Spleen (tissue), 11 donors: ENCODE data around the gene GDPD3. TPM values are rescaled to one million over a fixed set of nuclear protein-coding genes. Genes with fewer than 3 reads are reported as not detected.

Experiments used
- DNase-seq: peaks from one replicate; pipeline ENCODE4 v3.0.0-alpha.2; 2020
- H3K27ac ChIP-seq, 8 donors: fragments of 200-600 bp; sonication (generic) in 7 of 8; 1 replicate in 4 of 8; 2 replicates in 4 of 8; pipeline versions ENCODE4 v1.5.0 to v1.8.0; 2016 to 2021; ENCODE audit warnings: inconsistent platforms in 4 of 8, mild to moderate bottlenecking in 4 of 8, moderate library complexity in 1 of 8
- H3K27me3 ChIP-seq, 7 donors: fragments of 200-600 bp; sonication (generic) in 6 of 7; replicated peaks in 1 of 7; 1 replicate in 4 of 7; 2 replicates in 3 of 7; pipeline versions ENCODE4 v1.5.0 to v1.8.0; 2016 to 2021; ENCODE audit warnings: inconsistent platforms in 3 of 7, mild to moderate bottlenecking in 1 of 7
- H3K36me3 ChIP-seq, 6 donors: fragments of 200-600 bp; sonication (generic) in 5 of 6; 1 replicate in 4 of 6; 2 replicates in 2 of 6; pipeline versions ENCODE4 v1.5.0 to v1.8.0; 2016 to 2021; ENCODE audit warnings: inconsistent platforms in 2 of 6
- H3K4me1 ChIP-seq, 6 donors: fragments of 200-600 bp; sonication (generic) in 5 of 6; 1 replicate in 3 of 6; 2 replicates in 3 of 6; pipeline versions ENCODE4 v1.5.0 to v1.8.0; 2016 to 2021; ENCODE audit warnings: inconsistent platforms in 3 of 6
- H3K4me3 ChIP-seq, 8 donors: fragments of 200-600 bp; sonication (generic) in 7 of 8; 1 replicate in 4 of 8; 2 replicates in 4 of 8; pipeline versions ENCODE4 v1.5.0 to v1.8.0; 2016 to 2021; ENCODE audit warnings: inconsistent platforms in 4 of 8, mild to moderate bottlenecking in 4 of 8, moderate library complexity in 2 of 8
- H3K9me3 ChIP-seq, 8 donors: fragments of 200-600 bp; sonication (generic) in 7 of 8; 1 replicate in 4 of 8; 2 replicates in 4 of 8; pipeline versions ENCODE4 v1.5.0 to v1.8.0; 2016 to 2021; ENCODE audit warnings: inconsistent platforms in 4 of 8
- CTCF ChIP-seq, 11 experiments: fragments of 200-600 bp in 7 of 11; fragments of 450-650 bp in 4 of 11; sonication (generic) in 4 of 11; IDR thresholded peaks in 8 of 11; conservative IDR thresholded peaks in 3 of 11; 1 replicate in 7 of 11; 2 replicates in 4 of 11; pipeline versions ENCODE4 v1.4.0 to v1.8.0; 2016 to 2021; ENCODE audit warnings: antibody characterized with exemption in 11 of 11, inconsistent platforms in 4 of 11, mild to moderate bottlenecking in 1 of 11
- POLR2A ChIP-seq, 3 donors: fragments of 450-650 bp; IDR thresholded peaks; one replicate each; pipeline ENCODE4 v1.5.1; 2017; ENCODE audit warnings: antibody characterized with exemption in 3 of 3, mild to moderate bottlenecking in 1 of 3
- POLR2AphosphoS5 ChIP-seq, 3 donors: sonication (generic); formaldehyde crosslinking; IDR thresholded peaks; one replicate each; pipeline ENCODE4 v1.5.1; 2017; ENCODE audit warnings: antibody characterized with exemption in 3 of 3
- WGBS, 5 donors: extraction: QIAGEN DNeasy Blood & Tissue Kit in 3 of 5; methylation state at CpG; one replicate each; pipeline versions ENCODE4 v1.1.5 to v1.1.7; 2013 to 2018; 5-methylcytosine and 5-hydroxymethylcytosine counted together
- intact Hi-C: fragments of 100-400 bp; cut with DNase I; formaldehyde crosslinking; loops from one replicate; pipeline ENCODE4 v1.15.0; 2023; ENCODE audit warnings: low total_unique reads
- polyA plus RNA-seq, 3 donors: library from polyadenylated mRNA; stranded (reverse); fragments of 200-250 nt; gene quantifications; one replicate each; pipeline ENCODE4 v1.2.1, GENCODE V29; 2013
- total RNA-seq, 7 donors: library from RNA; depleted of rRNA in 3 of 7; stranded (reverse); fragments of >200 nt in 3 of 7; fragmentation: NEBNext Ultra II Directional in 4 of 7; extraction: Animal tissue kit (Norgen Biotek cat#: 25700) in 4 of 7; gene quantifications; one replicate each; pipeline versions ENCODE4 v1.1.0 to v1.2.1, GENCODE V29; 2016 to 2021
- donor health status: healthy with polysubstance abuse.
- donor health status: DM: no; HTN: no; CAD: no; lungs with moderate emphysema.
- donor health status: DM: no; HTN: no; CAD: no.
- donor health status: Bipolar disorder and iron deficiency.
- donor health status: healthy.
- donor health status: DM: no; HTN: no; CAD: no.
- donor health status: DM: yes; HTN: yes; CAD: no.

Gene GDPD3
- total and polyA plus RNA-seq, 10 donors, result 4.3 to 18.0 (median 10.7) TPM

- no peak for DNase-seq
- no peak for TF ChIP-seq CTCF (IDR thresholded peaks at IDR 0.05 in 8 of 11, conservative IDR thresholded peaks at IDR 0.05 in 3 of 11)
- no peak for TF ChIP-seq POLR2AphosphoS5 (IDR thresholded peaks at IDR 0.05)
- peak overlapping the region in 2 of 8 donors; percentile 5 to 10 for H3K27ac ChIP-seq
- H3K9me3 ChIP-seq, result no peaks in the 10 kb centered on the region
- 84 to 93% (median 87%) methylated on average over 11 of the region's 11 CpGs for WGBS, 5 donors
- peaks cover 0 to 100% (median 72%) of the 10 kb centered on the region in 6 donors for H3K36me3 ChIP-seq
- no peak overlapping the region for H3K4me3 ChIP-seq
- intact Hi-C loops, result no loop called here
- peaks cover 0 to 33% (median 9%) of the 10 kb centered on the region in 6 donors for H3K4me1 ChIP-seq
- no peaks in the 10 kb centered on the region for H3K27me3 ChIP-seq
Observed at GRCh38 chr16:30114411-30114810, 1.1 kb upstream of the GDPD3 start.

GRCh38 chr16:30113711-30114333, 485 bp upstream of the GDPD3 start:
- intact Hi-C loops, result no loop called here
- no peaks in the 10 kb centered on the region for H3K9me3 ChIP-seq
- no peaks in the 10 kb centered on the region for H3K27me3 ChIP-seq
- H3K4me1 ChIP-seq, result peaks cover 0 to 33% (median 9%) of the 10 kb centered on the region in 6 donors
- WGBS, 5 donors, result 90 to 95% (median 92%) methylated on average over 12 to 20 of the region's 20 CpGs
- peak overlapping the region in 2 of 8 donors; percentile 5 to 36 for H3K27ac ChIP-seq
- no peak for TF ChIP-seq POLR2A (IDR thresholded peaks at IDR 0.05)
- TF ChIP-seq POLR2AphosphoS5 (IDR thresholded peaks at IDR 0.05), result peak in 1 of 3 donors; percentile 16
- no peak for TF ChIP-seq CTCF (IDR thresholded peaks at IDR 0.05 in 8 of 11, conservative IDR thresholded peaks at IDR 0.05 in 3 of 11)
- no peak overlapping the region for H3K4me3 ChIP-seq
- H3K36me3 ChIP-seq, result peaks cover 0 to 100% (median 75%) of the 10 kb centered on the region in 6 donors
- DNase-seq, result no peak

- peaks cover 0 to 33% (median 9%) of the 10 kb centered on the region in 6 donors for H3K4me1 ChIP-seq
- peaks cover 0 to 100% (median 73%) of the 10 kb centered on the region in 6 donors for H3K36me3 ChIP-seq
- H3K4me3 ChIP-seq, result no peak overlapping the region
- peak; percentile 24 to 79 (median 71) for TF ChIP-seq CTCF (IDR thresholded peaks at IDR 0.05 in 8 of 11, conservative IDR thresholded peaks at IDR 0.05 in 3 of 11)
- TF ChIP-seq POLR2A (IDR thresholded peaks at IDR 0.05), result no peak
- TF ChIP-seq POLR2AphosphoS5 (IDR thresholded peaks at IDR 0.05), result peak in 2 of 3 donors; percentile 51 to 71
- intact Hi-C loops, result no loop called here
- H3K27me3 ChIP-seq, result no peaks in the 10 kb centered on the region
- peak; percentile 89 for DNase-seq
- H3K27ac ChIP-seq, result peak overlapping the region in 3 of 8 donors; percentile 5 to 36 (median 13)
- 76 to 87% (median 81%) methylated on average over 23 to 29 of the region's 29 CpGs for WGBS, 5 donors
- H3K9me3 ChIP-seq, result no peaks in the 10 kb centered on the region
Observed at GRCh38 chr16:30112197-30113030, 923 bp downstream of the GDPD3 start.

- Histone ChIP-seq H3K27me3 (no peaks in the 10 kb centered on the region), H3K4me1 (peaks cover 0 to 33% (median 9%) of the 10 kb centered on the region in 6 donors), H3K36me3 (peaks cover 0 to 100% (median 66%) of the 10 kb centered on the region in 6 donors), H3K9me3 (no peaks in the 10 kb centered on the region), H3K4me3 (no peak overlapping the region), H3K27ac (no peak overlapping the region)
- intact Hi-C loops, result no loop called here
- WGBS, 5 donors, result 70 to 91% (median 82%) methylated on average over 7 of the region's 7 CpGs
- DNase-seq, result no peak
- TF ChIP-seq CTCF (IDR thresholded peaks at IDR 0.05 in 8 of 11, conservative IDR thresholded peaks at IDR 0.05 in 3 of 11) (no peak), POLR2AphosphoS5 (IDR thresholded peaks at IDR 0.05) (no peak), POLR2A (IDR thresholded peaks at IDR 0.05) (no peak)
Observed at GRCh38 chr16:30110661-30111060, 2.7 kb downstream of the GDPD3 start.
